ENCODE data around the gene PRMT2. TPM values are rescaled to one million over a fixed set of nuclear protein-coding genes. Genes with fewer than 3 reads are reported as not detected.
"Not testable (repeated sequence)": the region's sequence is repeated elsewhere in the genome, so short reads cannot be mapped to it uniquely, and the experiment has no call there.

The PRMT2 gene
- total RNA-seq, 1 experiment from 2014 or later, result 60.5 TPM

DNA sequence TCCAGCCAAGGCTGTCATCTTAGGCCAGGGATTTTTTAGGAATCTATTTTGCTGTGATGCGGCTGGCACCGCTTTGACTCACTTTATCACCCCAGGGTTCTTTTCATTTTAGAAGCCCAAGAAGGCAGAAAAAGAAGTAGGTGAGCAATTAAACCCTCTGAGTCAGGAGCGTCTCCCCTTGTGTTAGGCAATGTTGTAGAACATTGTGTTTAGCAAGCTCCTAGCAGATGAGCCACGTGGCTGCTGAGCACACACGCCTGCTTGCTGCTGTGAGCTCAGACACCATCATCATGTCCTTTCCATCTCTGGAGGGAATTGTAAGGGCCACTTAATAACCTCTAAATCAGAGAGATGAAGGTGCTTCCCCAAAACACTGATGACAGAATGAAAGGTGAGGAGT, 46.1 kb downstream of the PRMT2 start:
- BruUV-seq (replicated peaks); intact Hi-C loops (cut with micrococcal nuclease; ENCODE audit: unreplicated experiment); ATAC-seq; DNase-seq (ENCODE audit: low read depth, low spot score); in situ Hi-C loops (cut with HindIII; ENCODE audit: low pct_unique_long_range_greater_than_20kb, low sequenced_read_pairs); H3K36me3 ChIP-seq (ENCODE audit: control insufficient read depth, insufficient read depth, low read length); H3K9me3 ChIP-seq (ENCODE audit: control insufficient read depth, insufficient read depth, low read depth, low read length); CTCF ChIA-PET; POLR2A ChIA-PET; H3K27ac ChIP-seq (ENCODE audit: low read length); H3K27me3 ChIP-seq (ENCODE audit: control insufficient read depth, insufficient read depth, low read length); H3K4me3 ChIP-seq (ENCODE audit: low read depth in 2 of 2, low read length in 2 of 2); H3K4me1 ChIP-seq (ENCODE audit: control insufficient read depth, insufficient read depth, low read length): not testable (repeated sequence)

DNA sequence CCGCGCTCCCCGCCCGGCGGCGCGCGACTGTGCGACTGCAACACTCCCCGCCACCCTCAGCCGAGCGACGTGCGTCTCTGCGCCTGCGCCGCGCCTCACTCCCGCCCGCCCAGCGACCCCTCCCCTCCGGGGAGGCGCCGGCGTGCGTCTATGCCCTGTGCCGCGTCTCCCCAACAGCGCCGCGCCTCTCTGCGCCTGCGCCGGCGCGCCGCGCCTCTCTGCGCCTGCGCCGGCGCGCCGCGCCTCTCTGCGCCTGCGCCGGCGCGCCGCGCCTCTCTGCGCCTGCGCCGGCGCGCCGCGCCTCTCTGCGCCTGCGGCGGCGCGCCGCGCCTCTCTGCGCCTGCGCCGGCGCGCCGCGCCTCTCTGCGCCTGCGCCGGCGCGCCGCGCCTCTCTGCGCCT, 63.2 kb downstream of the PRMT2 start:
- POLR2A ChIA-PET; in situ Hi-C loops (cut with HindIII; ENCODE audit: low pct_unique_long_range_greater_than_20kb, low sequenced_read_pairs); H3K9me3 ChIP-seq (ENCODE audit: control insufficient read depth, insufficient read depth, low read depth, low read length); BruUV-seq (replicated peaks); ATAC-seq; intact Hi-C loops (cut with micrococcal nuclease; ENCODE audit: unreplicated experiment); DNase-seq (ENCODE audit: low read depth, low spot score); H3K4me1 ChIP-seq (ENCODE audit: control insufficient read depth, insufficient read depth, low read length); H3K27me3 ChIP-seq (ENCODE audit: control insufficient read depth, insufficient read depth, low read length); CTCF ChIA-PET; H3K27ac ChIP-seq (ENCODE audit: low read length); H3K36me3 ChIP-seq (ENCODE audit: control insufficient read depth, insufficient read depth, low read length); H3K4me3 ChIP-seq (ENCODE audit: low read depth in 2 of 2, low read length in 2 of 2): not testable (repeated sequence)

DNA sequence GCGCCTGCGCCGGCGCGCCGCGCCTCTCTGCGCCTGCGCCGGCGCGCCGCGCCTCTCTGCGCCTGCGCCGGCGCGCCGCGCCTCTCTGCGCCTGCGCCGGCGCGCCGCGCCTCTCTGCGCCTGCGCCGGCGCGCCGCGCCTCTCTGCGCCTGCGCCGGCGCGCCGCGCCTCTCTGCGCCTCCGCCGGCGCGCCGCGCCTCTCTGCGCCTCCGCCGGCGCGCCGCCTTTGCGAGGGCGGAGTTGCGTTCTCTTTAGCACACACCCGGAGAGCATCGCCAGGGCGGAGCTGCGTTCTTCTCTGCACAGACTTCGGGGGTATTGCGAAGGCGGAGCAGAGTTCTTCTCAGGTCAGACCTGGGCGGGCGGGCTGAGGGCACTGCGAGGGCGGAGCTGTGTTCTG, 63.6 kb downstream of the PRMT2 start:
- H3K36me3 ChIP-seq (ENCODE audit: control insufficient read depth, insufficient read depth, low read length); H3K4me3 ChIP-seq (ENCODE audit: low read depth in 2 of 2, low read length in 2 of 2); DNase-seq (ENCODE audit: low read depth, low spot score); ATAC-seq; CTCF ChIA-PET; intact Hi-C loops (cut with micrococcal nuclease; ENCODE audit: unreplicated experiment); H3K4me1 ChIP-seq (ENCODE audit: control insufficient read depth, insufficient read depth, low read length); H3K9me3 ChIP-seq (ENCODE audit: control insufficient read depth, insufficient read depth, low read depth, low read length); POLR2A ChIA-PET; H3K27me3 ChIP-seq (ENCODE audit: control insufficient read depth, insufficient read depth, low read length); in situ Hi-C loops (cut with HindIII; ENCODE audit: low pct_unique_long_range_greater_than_20kb, low sequenced_read_pairs); BruUV-seq (replicated peaks); H3K27ac ChIP-seq (ENCODE audit: low read length): not testable (repeated sequence)

Other genes with a start within 250 kb of the PRMT2 start
- gene DIP2A, start 176.8 kb upstream of the PRMT2 start, total RNA-seq (2021; ENCODE audit: unreplicated experiment), result 22.9 TPM
- not detected for gene S100B, start 30.6 kb upstream of the PRMT2 start, total RNA-seq (2021; ENCODE audit: unreplicated experiment)

Data from Panc1 (cell line).